C4-2B (cell line): ENCODE results near the gene FAM181B.

Source experiments
- CTCF ChIP-seq: fragments of 450-650 bp; conservative IDR thresholded peaks from 2 replicates; pipeline ENCODE4 v1.5.1; 2017; ENCODE audit warnings: mild to moderate bottlenecking
- ZFX ChIP-seq: fragments of 450-650 bp; IDR thresholded peaks from 2 replicates; pipeline ENCODE4 v1.6.1; 2017

- peak; percentile 83 for TF ChIP-seq CTCF
- TF ChIP-seq ZFX = no peak
Measured at GRCh38 chr11:82682003-82682751, 51.5 kb downstream of the FAM181B start.
